Natural killer cell treated with Interleukin-12 subunit alpha and Interleukin-12 subunit beta and Interleukin-15 and Interleukin-18, amount 100 ng/mL, for 72 hours (primary cell): ENCODE measurements around the gene CTTNBP2. TPM values are rescaled to one million over a fixed set of nuclear protein-coding genes. Genes with fewer than 3 reads are reported as not detected.

Experiments used
- ATAC-seq, 2 donors: fragments of 150-1000 bp; cut with Tn5 transposase in 1 of 2; sonication (Bioruptor Pico), chemical (Tn5 transposase) in 1 of 2; 2 replicates each; pipeline ENCODE4 v1.10.0; 2021
- DNase-seq: peaks from one replicate; pipeline ENCODE4 v3.0.0; 2022; ENCODE audit warnings: low spot score
- H3K27ac Mint-ChIP-seq, 2 donors: 1 replicate in 1 of 2; 2 replicates in 1 of 2; pipeline ENCODE4 v1.8.0; 2022; ENCODE audit warnings: mixed read lengths in 2 of 2, mild to moderate bottlenecking in 1 of 2, moderate library complexity in 1 of 2
- H3K27me3 Mint-ChIP-seq, 2 donors: 1 replicate in 1 of 2; 2 replicates in 1 of 2; pipeline ENCODE4 v1.8.0; 2022; ENCODE audit warnings: mixed read lengths in 2 of 2
- H3K36me3 Mint-ChIP-seq: one replicate; pipeline ENCODE4 v1.8.0; 2022; ENCODE audit warnings: mixed read lengths
- H3K4me1 Mint-ChIP-seq, 2 donors: 1 replicate in 1 of 2; 2 replicates in 1 of 2; pipeline ENCODE4 v1.8.0; 2022; ENCODE audit warnings: low read depth in 2 of 2, mixed read lengths in 2 of 2, mild to moderate bottlenecking in 1 of 2
- H3K4me3 Mint-ChIP-seq: one replicate; pipeline ENCODE4 v1.8.0; 2022; ENCODE audit warnings: mixed read lengths
- H3K9me3 Mint-ChIP-seq: 2 replicates; pipeline ENCODE4 v1.8.0; 2022; ENCODE audit warnings: mixed read lengths
- total RNA-seq, 2 donors: library from RNA; stranded (reverse); gene quantifications; one replicate each; pipeline ENCODE4 v1.2.3, GENCODE V29; 2022

The CTTNBP2 gene
- total RNA-seq, 2 donors from 2014 or later, result 0.14 TPM; not detected in 1

GRCh38 chr7:117685795-117686194 lies 187.4 kb downstream of the CTTNBP2 start:
- DNase-seq, result no peak
- Mint-ChIP-seq H3K4me1 (no peaks in the 10 kb centered on the region), H3K9me3 (peaks cover 11% of the 10 kb centered on the region)

GRCh38 chr7:117683430-117684175 lies 189.6 kb downstream of the CTTNBP2 start:
- no peak overlapping the region for H3K27ac Mint-ChIP-seq
- DNase-seq (no peak), ATAC-seq (no peak)
- H3K4me3 Mint-ChIP-seq, result no peak overlapping the region
- no peaks in the 10 kb centered on the region for H3K36me3 Mint-ChIP-seq
- no peaks in the 10 kb centered on the region for H3K9me3 Mint-ChIP-seq
- H3K4me1 Mint-ChIP-seq, result no peaks in the 10 kb centered on the region
- no peaks in the 10 kb centered on the region for H3K27me3 Mint-ChIP-seq

More at GRCh38 chr7:117685795-117686194, 187.4 kb downstream of the CTTNBP2 start:
- Mint-ChIP-seq H3K27me3 (no peaks in the 10 kb centered on the region), H3K4me3 (no peak overlapping the region), H3K27ac (no peak overlapping the region), H3K36me3 (no peaks in the 10 kb centered on the region)
- no peak for ATAC-seq

GRCh38 chr7:117682681-117683385 lies 190.4 kb downstream of the CTTNBP2 start:
- Mint-ChIP-seq H3K4me3 (no peak overlapping the region), H3K9me3 (no peaks in the 10 kb centered on the region), H3K27me3 (no peaks in the 10 kb centered on the region), H3K27ac (no peak overlapping the region), H3K36me3 (no peaks in the 10 kb centered on the region), H3K4me1 (no peaks in the 10 kb centered on the region)
- ATAC-seq, result no peak
- no peak for DNase-seq

GRCh38 chr7:117679120-117679519 lies 194.1 kb downstream of the CTTNBP2 start:
- no peaks in the 10 kb centered on the region for H3K36me3 Mint-ChIP-seq
- no peaks in the 10 kb centered on the region for H3K4me1 Mint-ChIP-seq
- H3K27me3 Mint-ChIP-seq, result no peaks in the 10 kb centered on the region
- no peak for ATAC-seq
- H3K27ac Mint-ChIP-seq, result no peak overlapping the region
- H3K9me3 Mint-ChIP-seq, result no peaks in the 10 kb centered on the region
- DNase-seq, result no peak
- no peak overlapping the region for H3K4me3 Mint-ChIP-seq

GRCh38 chr7:117675497-117676435 lies 197.5 kb downstream of the CTTNBP2 start:
- ATAC-seq (no peak), DNase-seq (no peak)
- Mint-ChIP-seq H3K27me3 (no peaks in the 10 kb centered on the region), H3K4me1 (no peaks in the 10 kb centered on the region), H3K27ac (no peak overlapping the region), H3K9me3 (no peaks in the 10 kb centered on the region), H3K36me3 (no peaks in the 10 kb centered on the region), H3K4me3 (no peak overlapping the region)

- H3K27me3 Mint-ChIP-seq, result no peaks in the 10 kb centered on the region
- DNase-seq (no peak), ATAC-seq (no peak)
- H3K4me3 Mint-ChIP-seq, result no peak overlapping the region
- peaks cover 4% of the 10 kb centered on the region for H3K9me3 Mint-ChIP-seq
- H3K36me3 Mint-ChIP-seq, result no peaks in the 10 kb centered on the region
- H3K27ac Mint-ChIP-seq, result no peak overlapping the region
- H3K4me1 Mint-ChIP-seq, result no peaks in the 10 kb centered on the region
These were observed 198.6 kb downstream of the CTTNBP2 start for GRCh38 chr7:117674617-117675016.

GRCh38 chr7:117673839-117674238 lies 199.4 kb downstream of the CTTNBP2 start:
- ATAC-seq (no peak), DNase-seq (no peak)
- Mint-ChIP-seq H3K4me3 (no peak overlapping the region), H3K9me3 (peaks cover 6% of the 10 kb centered on the region), H3K36me3 (no peaks in the 10 kb centered on the region), H3K27ac (no peak overlapping the region), H3K27me3 (no peaks in the 10 kb centered on the region), H3K4me1 (no peaks in the 10 kb centered on the region)

GRCh38 chr7:117673367-117673766 lies 199.9 kb downstream of the CTTNBP2 start:
- Mint-ChIP-seq H3K4me3 (no peak overlapping the region), H3K27ac (no peak overlapping the region), H3K27me3 (no peaks in the 10 kb centered on the region), H3K4me1 (no peaks in the 10 kb centered on the region), H3K36me3 (no peaks in the 10 kb centered on the region), H3K9me3 (peaks cover 6% of the 10 kb centered on the region)
- ATAC-seq (no peak), DNase-seq (no peak)

- DNase-seq, result no peak
- no peaks in the 10 kb centered on the region for H3K4me1 Mint-ChIP-seq
- no peak for ATAC-seq
- H3K36me3 Mint-ChIP-seq, result no peaks in the 10 kb centered on the region
- no peaks in the 10 kb centered on the region for H3K27me3 Mint-ChIP-seq
- H3K9me3 Mint-ChIP-seq, result peaks cover 6% of the 10 kb centered on the region
- no peak overlapping the region for H3K4me3 Mint-ChIP-seq
- H3K27ac Mint-ChIP-seq, result no peak overlapping the region
These were observed 200.8 kb downstream of the CTTNBP2 start for GRCh38 chr7:117672453-117672852.

GRCh38 chr7:117669818-117670217 lies 203.4 kb downstream of the CTTNBP2 start:
- H3K36me3 Mint-ChIP-seq, result no peaks in the 10 kb centered on the region
- no peak for ATAC-seq
- H3K27me3 Mint-ChIP-seq, result no peaks in the 10 kb centered on the region
- no peak for DNase-seq
- no peak overlapping the region for H3K27ac Mint-ChIP-seq
- no peak overlapping the region for H3K4me3 Mint-ChIP-seq
- H3K9me3 Mint-ChIP-seq, result peaks cover 7% of the 10 kb centered on the region
- H3K4me1 Mint-ChIP-seq, result no peaks in the 10 kb centered on the region

- no peak overlapping the region for H3K27ac Mint-ChIP-seq
- H3K36me3 Mint-ChIP-seq, result no peaks in the 10 kb centered on the region
- ATAC-seq, result no peak
- peaks cover 13% of the 10 kb centered on the region for H3K9me3 Mint-ChIP-seq
- H3K27me3 Mint-ChIP-seq, result no peaks in the 10 kb centered on the region
- DNase-seq, result no peak
- H3K4me1 Mint-ChIP-seq, result no peaks in the 10 kb centered on the region
- H3K4me3 Mint-ChIP-seq, result no peak overlapping the region
These were observed 205.8 kb downstream of the CTTNBP2 start for GRCh38 chr7:117667456-117667855.

GRCh38 chr7:117666689-117667088 lies 206.6 kb downstream of the CTTNBP2 start:
- Mint-ChIP-seq H3K4me3 (no peak overlapping the region), H3K36me3 (no peaks in the 10 kb centered on the region), H3K27ac (no peak overlapping the region), H3K9me3 (peaks cover 13% of the 10 kb centered on the region), H3K27me3 (no peaks in the 10 kb centered on the region), H3K4me1 (no peaks in the 10 kb centered on the region)
- DNase-seq, result no peak
- ATAC-seq, result no peak

GRCh38 chr7:117666031-117666430 lies 207.2 kb downstream of the CTTNBP2 start:
- no peak for DNase-seq
- no peak overlapping the region for H3K27ac Mint-ChIP-seq
- H3K4me3 Mint-ChIP-seq, result no peak overlapping the region
- H3K9me3 Mint-ChIP-seq, result peaks cover 13% of the 10 kb centered on the region
- H3K4me1 Mint-ChIP-seq, result no peaks in the 10 kb centered on the region
- H3K27me3 Mint-ChIP-seq, result no peaks in the 10 kb centered on the region
- no peaks in the 10 kb centered on the region for H3K36me3 Mint-ChIP-seq
- ATAC-seq, result no peak

- DNase-seq, result no peak
- Mint-ChIP-seq H3K27ac (no peak overlapping the region), H3K4me3 (no peak overlapping the region), H3K36me3 (no peaks in the 10 kb centered on the region), H3K27me3 (no peaks in the 10 kb centered on the region), H3K4me1 (no peaks in the 10 kb centered on the region), H3K9me3 (peaks cover 9% of the 10 kb centered on the region)
- ATAC-seq, result no peak
These were observed 207.9 kb downstream of the CTTNBP2 start for GRCh38 chr7:117665368-117665767.
